ENCODE data around the gene GRM7.

The GRM7 gene

GRCh38 chr3:7489417-7489816, 628.5 kb downstream of the GRM7 start:
- no peak for DNase-seq (ENCODE audit: extremely low read depth, low read depth)
- TF ChIP-seq, protein P1, sequence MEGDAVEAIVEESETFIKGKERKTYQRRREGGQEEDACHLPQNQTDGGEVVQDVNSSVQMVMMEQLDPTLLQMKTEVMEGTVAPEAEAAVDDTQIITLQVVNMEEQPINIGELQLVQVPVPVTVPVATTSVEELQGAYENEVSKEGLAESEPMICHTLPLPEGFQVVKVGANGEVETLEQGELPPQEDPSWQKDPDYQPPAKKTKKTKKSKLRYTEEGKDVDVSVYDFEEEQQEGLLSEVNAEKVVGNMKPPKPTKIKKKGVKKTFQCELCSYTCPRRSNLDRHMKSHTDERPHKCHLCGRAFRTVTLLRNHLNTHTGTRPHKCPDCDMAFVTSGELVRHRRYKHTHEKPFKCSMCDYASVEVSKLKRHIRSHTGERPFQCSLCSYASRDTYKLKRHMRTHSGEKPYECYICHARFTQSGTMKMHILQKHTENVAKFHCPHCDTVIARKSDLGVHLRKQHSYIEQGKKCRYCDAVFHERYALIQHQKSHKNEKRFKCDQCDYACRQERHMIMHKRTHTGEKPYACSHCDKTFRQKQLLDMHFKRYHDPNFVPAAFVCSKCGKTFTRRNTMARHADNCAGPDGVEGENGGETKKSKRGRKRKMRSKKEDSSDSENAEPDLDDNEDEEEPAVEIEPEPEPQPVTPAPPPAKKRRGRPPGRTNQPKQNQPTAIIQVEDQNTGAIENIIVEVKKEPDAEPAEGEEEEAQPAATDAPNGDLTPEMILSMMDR (IDR thresholded peaks at IDR 0.05; ENCODE audit: low read depth, low read length) = no peak

GRCh38 chr3:7498715-7499114, 637.8 kb downstream of the GRM7 start:
- TF ChIP-seq, protein P1 (IDR thresholded peaks at IDR 0.05; ENCODE audit: low read depth, low read length) = no peak
- DNase-seq (ENCODE audit: extremely low read depth, low read depth) = no peak

- DNase-seq (ENCODE audit: extremely low read depth, low read depth) = no peak
- TF ChIP-seq, protein P1 (IDR thresholded peaks at IDR 0.05; ENCODE audit: low read depth, low read length) = no peak
Observed at GRCh38 chr3:7503431-7503830, 642.5 kb downstream of the GRM7 start.

GRCh38 chr3:7504886-7505775, 644.2 kb downstream of the GRM7 start:
- TF ChIP-seq, protein P1 (IDR thresholded peaks at IDR 0.05; ENCODE audit: low read depth, low read length) = no peak
- DNase-seq (ENCODE audit: extremely low read depth, low read depth) = no peak

- TF ChIP-seq, protein P1 (IDR thresholded peaks at IDR 0.05; ENCODE audit: low read depth, low read length) = no peak
- no peak for DNase-seq (ENCODE audit: extremely low read depth, low read depth)
Observed at GRCh38 chr3:7506606-7507180, 645.8 kb downstream of the GRM7 start.

DNA sequence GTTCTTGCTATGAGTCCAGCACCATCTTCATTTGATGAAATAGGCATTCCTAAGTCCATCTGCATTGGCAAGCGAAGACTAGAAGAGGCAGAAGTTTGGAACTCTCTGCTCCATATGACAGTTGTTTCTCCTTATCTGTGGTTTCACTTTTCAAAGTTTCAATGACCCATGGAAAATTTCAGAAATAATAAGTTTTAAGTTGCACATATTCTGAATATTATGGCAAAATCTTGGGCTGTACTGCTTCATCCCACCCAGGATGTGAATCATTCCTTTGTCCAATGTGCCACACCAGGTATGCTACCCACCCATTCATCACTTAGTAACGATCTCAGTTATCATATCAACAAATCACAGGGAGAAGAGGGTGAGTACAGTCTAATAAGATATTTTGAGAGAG, 647.9 kb downstream of the GRM7 start:
- no peak for DNase-seq (ENCODE audit: extremely low read depth, low read depth)
- TF ChIP-seq, protein P1 (IDR thresholded peaks at IDR 0.05; ENCODE audit: low read depth, low read length) = no peak

GRCh38 chr3:7512048-7512447, 651.1 kb downstream of the GRM7 start:
- TF ChIP-seq, protein P1 (IDR thresholded peaks at IDR 0.05; ENCODE audit: low read depth, low read length) = no peak
- no peak for DNase-seq (ENCODE audit: extremely low read depth, low read depth)

Measured in AG09319 (cell line).